GM19397 (cell line): ENCODE measurements around the gene DMD.

Source experiments
- ATAC-seq: cut with Tn5 transposase; IDR thresholded peaks from one replicate; pipeline ENCODE4 v1.9.1; 2021; ENCODE audit warnings: mild to moderate bottlenecking, moderate library complexity; ENCODE audit not compliant: unreplicated experiment

DMD gene

GRCh38 chrX:31166416-31166815, 2044.9 kb downstream of the DMD start:
- ATAC-seq = no peak

GRCh38 chrX:31165241-31166035, 2045.9 kb downstream of the DMD start:
- ATAC-seq = no peak

- ATAC-seq = no peak
Measured at GRCh38 chrX:31154946-31155345, 2056.4 kb downstream of the DMD start.

- no peak for ATAC-seq
Measured at GRCh38 chrX:31153475-31154047, 2057.8 kb downstream of the DMD start.

GRCh38 chrX:31147175-31147574, 2064.2 kb downstream of the DMD start:
- ATAC-seq = no peak

- no peak for ATAC-seq
Measured at GRCh38 chrX:31139961-31140360, 2071.4 kb downstream of the DMD start.

- no peak for ATAC-seq
Measured at GRCh38 chrX:31138124-31138523, 2073.2 kb downstream of the DMD start.

DNA sequence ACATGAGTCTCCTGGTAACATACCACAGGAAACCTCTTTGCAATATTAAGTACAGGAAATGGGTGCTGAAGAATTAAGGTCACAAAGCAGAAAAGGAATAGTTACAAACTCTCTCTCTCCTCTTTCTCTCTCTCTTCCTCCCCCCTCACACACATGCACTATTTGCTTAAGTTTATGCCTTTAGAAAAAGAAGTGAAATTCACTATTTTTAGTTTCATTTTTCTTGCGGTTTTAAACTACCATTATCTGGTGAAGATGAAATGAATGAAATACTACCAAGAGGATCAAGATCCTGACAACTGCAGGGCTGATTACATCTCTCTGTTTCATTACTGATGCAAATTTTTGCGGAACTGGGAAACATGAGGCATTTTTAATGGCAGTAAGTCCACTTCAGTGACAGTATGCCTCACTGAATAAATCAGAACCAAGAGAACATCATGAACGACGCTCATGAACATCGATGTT, 2075.2 kb downstream of the DMD start:
- ATAC-seq = peak; percentile 93

DNA sequence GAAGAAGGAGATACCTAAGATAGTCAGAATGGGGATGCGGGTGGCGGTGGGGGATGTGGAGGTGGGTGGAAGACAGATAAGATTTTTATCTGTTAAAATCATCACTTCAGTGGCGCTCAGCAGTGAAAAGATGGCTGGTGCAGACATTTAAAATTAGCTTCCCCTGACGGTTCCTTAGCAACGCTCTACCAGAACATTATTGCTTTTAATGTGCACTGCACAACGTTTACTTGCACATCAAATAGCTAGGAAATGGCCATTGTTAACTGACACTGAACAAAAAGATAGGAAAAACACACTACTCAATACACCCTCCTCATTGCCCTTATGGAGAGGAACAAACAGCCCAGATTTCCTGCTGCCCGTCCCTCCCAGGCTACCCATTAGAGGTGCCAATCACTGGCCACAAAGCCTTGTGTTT, 2078.5 kb downstream of the DMD start:
- no peak for ATAC-seq

DNA sequence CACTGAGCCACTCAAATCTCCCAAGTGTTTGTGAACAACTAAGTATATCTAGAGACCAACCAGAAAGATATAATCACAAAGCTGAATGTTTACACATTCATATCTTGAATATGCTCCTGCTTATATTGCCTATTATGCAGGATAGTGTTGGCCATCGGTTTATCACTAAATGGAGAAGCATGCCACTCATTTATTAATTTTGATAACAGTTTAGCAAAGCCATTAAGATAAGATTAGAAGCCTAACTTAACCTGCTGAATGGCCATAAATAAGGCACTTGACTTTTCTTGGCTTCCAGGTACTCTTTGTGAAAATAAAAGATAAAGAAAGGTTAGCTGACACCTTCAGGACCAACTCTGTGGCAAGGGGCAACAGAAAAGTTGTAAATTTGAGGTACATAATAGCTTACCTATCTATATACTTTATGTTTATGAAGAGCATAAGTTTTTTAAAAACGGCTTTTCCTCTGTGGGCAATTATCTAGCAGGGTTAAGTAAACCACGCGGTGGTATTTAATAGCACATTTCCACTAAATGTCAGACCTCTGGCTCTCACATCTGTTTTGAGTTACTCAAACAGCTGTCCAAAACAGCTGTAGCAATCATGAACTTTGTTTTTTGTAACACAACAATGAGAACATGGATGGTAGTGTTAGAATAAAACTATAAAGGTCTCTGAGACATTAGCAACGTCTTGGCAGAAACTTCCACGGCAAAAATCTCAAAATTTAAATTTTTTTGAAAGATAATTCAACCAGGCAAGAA, 2080.7 kb downstream of the DMD start:
- ATAC-seq = no peak

DNA sequence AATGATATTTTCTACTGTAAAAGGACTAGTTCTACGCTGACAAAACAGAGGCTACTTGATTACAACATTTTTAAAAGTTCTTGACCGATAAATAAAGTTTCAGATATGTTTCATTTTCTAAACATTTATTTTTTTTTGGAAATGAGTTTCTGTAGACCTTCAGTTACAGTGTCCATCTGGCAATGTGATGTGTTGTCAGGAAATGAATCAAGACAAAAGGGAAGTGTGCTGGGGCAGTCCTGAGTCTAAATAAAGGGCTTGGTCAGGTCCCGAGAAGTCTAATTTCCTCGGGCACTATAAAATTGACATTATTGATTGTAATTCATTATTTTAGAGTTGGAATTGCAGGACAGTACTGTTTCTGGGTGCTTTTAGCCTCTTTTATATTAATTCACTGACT, 2082.5 kb downstream of the DMD start:
- no peak for ATAC-seq

DNA sequence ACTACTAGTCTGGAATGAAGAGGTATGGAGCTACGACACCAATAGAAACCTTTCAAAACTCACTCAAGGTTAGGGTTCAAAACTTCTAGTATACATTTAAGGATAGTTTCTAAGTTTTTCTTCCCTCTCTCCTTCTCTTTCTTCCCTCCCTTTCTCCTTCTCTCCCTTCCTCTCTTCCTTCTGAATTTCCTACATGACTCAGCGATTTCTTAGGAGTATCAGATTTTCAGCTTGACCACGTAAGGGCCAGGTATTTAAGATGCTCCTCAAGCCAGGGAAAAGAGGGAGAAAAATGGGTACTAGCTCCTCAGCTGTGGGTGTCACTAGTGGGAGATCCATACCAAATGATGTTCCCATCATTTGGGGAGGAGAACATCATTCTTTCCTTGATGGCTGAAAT, 2083.6 kb downstream of the DMD start:
- no peak for ATAC-seq

DNA sequence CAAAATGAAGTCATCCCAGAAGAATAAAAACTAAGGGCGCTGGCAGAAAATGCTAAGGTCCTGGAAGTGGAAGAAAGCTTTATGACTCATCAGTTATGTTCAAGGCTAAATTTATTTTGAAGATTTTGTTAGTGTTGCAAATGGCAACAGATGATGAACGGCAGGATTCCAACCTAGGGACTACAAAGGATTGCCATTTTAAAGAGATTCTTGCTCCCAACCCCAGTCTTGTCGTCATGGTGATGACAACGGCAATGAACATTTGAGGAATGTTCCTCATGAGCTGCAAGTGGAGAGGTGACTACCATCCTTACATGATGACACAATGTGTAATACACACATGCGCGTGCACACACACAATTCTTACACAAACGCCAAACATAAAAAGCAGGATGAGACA, 2085.1 kb downstream of the DMD start:
- no peak for ATAC-seq

- no peak for ATAC-seq
Measured at GRCh38 chrX:31124536-31124935, 2086.8 kb downstream of the DMD start.

DNA sequence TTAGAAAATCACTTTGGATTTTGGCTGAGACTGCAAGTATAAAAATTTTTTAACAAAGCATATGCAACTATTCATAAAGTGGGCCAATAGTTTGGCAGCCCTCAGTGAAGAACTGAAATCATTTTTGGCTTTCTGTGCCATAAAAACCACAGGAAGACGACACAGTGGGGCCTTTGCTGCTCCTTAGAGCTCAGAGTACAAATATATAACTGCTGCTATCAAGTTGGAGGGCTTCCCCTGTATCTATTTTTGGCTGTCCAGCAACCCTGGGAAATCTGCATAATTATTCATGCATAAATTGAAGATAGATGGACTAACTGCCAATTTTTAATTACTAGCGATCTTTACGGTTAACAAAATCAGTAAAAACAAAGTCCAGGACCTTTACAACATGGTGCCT, 2088.0 kb downstream of the DMD start:
- ATAC-seq = no peak

- no peak for ATAC-seq
Measured at GRCh38 chrX:31117266-31117665, 2094.1 kb downstream of the DMD start.

DNA sequence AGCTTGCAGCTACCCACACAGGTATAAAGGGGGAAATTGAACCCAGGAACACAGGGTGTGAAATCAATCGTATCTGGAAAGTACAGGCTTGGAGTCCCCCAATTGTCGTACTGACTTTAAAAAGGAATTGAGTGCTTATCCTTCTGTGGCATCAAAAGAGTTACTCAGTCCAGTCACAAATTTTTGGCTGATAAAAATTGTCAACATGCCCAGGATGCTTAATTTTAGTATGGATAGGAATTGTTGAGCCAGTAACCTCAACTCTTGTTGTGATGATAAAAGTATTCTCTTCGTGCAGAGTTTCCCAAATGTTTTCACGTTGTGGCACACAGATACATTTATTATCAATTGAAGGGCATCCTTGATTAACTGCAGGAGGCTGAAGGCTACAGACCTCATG, 2096.0 kb downstream of the DMD start:
- ATAC-seq = no peak

DNA sequence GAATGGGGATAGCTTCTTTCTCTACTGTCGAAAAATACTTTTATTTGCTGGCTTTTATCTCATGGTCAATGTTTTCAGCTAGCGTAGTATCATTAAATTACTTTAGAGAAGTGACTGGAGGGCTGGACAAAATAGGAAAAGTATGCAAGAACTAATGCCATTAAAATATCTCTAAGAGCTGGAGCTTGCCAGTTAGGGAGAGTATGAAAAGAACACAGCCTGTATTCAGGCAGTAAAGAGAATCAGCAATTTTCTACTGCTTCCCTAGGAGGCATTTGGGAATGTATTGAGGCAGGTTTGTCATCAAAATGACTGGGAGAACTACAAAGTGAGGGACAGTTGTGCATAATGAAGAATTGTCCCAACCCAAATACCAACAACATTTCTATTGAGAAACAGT, 2096.5 kb downstream of the DMD start:
- ATAC-seq = no peak

- ATAC-seq = no peak
Measured at GRCh38 chrX:31112226-31112999, 2098.9 kb downstream of the DMD start.

GRCh38 chrX:31110657-31111056, 2100.7 kb downstream of the DMD start:
- ATAC-seq = no peak

DNA sequence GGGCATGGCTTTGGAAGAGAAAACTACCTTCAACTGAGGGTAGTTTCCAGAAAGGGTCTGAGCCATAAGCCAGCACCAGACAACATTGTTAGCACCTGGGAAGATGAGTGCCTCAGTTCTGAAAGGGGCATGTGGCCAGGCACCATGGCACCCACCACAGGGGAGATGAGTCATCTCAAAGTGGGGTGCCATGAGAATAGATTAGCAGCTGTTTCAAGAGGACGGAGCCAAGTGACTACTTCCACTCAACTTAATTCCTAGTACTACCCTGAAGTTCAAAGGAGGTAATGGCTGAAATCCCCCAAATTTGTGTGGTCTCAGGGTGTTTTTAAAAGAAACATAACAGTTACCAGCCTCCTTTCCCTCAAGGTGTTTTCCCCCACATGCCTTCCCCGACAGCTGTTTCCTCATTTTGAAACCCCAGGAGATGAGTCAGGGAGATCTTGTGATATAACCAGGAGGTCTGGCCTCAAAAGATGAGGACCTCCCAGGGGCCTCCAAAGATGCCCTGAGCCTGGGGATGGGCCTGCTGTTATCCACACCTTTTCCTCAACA, 2111.7 kb downstream of the DMD start:
- ATAC-seq = peak; percentile 78
